Measurements from ENCODE around the gene CEBPA. TPM values are rescaled to one million over a fixed set of nuclear protein-coding genes. Genes with fewer than 3 reads are reported as not detected.

The CEBPA gene
- total and polyA plus RNA-seq, 9 donors: 0.92 to 6.1 (median 3.7) TPM

DNA sequence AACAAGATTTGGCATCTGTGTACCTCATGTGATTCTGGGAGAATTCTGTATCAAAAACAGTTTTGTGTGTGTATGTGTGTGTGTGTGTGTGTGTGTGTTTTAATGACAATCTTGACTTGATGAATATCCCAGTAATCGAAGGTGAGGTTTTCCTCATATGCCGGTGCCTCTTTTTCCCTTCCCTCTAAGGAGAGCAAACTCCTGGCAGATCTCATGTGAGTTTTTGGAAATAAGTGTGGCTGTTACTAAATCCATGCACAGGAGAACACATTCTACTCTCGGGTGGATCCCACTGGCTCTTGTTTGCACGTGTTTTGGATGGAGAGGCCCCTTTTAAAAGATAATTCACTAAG is 42.2 kb upstream of the CEBPA start:
- no peak overlapping the region for H3K27ac ChIP-seq
- 18 to 25% (median 22%) methylated on average over 4 of the region's 4 CpGs for WGBS, 3 donors
- intact Hi-C loops (cut with DNase I): no loop called here
- no peak for DNase-seq
- TF ChIP-seq POLR2A (IDR thresholded peaks at IDR 0.05) (no peak), EP300 (IDR thresholded peaks at IDR 0.05) (no peak)
- TF ChIP-seq, protein P1, sequence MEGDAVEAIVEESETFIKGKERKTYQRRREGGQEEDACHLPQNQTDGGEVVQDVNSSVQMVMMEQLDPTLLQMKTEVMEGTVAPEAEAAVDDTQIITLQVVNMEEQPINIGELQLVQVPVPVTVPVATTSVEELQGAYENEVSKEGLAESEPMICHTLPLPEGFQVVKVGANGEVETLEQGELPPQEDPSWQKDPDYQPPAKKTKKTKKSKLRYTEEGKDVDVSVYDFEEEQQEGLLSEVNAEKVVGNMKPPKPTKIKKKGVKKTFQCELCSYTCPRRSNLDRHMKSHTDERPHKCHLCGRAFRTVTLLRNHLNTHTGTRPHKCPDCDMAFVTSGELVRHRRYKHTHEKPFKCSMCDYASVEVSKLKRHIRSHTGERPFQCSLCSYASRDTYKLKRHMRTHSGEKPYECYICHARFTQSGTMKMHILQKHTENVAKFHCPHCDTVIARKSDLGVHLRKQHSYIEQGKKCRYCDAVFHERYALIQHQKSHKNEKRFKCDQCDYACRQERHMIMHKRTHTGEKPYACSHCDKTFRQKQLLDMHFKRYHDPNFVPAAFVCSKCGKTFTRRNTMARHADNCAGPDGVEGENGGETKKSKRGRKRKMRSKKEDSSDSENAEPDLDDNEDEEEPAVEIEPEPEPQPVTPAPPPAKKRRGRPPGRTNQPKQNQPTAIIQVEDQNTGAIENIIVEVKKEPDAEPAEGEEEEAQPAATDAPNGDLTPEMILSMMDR (IDR thresholded peaks at IDR 0.05): no peak
- no peaks in the 10 kb centered on the region for H3K36me3 ChIP-seq
- H3K4me1 ChIP-seq (ENCODE audit: insufficient read depth): no peaks in the 10 kb centered on the region
- H3K27me3 ChIP-seq: no peaks in the 10 kb centered on the region
- no peak overlapping the region for H3K4me3 ChIP-seq
- no peaks in the 10 kb centered on the region for H3K9me3 ChIP-seq

DNA sequence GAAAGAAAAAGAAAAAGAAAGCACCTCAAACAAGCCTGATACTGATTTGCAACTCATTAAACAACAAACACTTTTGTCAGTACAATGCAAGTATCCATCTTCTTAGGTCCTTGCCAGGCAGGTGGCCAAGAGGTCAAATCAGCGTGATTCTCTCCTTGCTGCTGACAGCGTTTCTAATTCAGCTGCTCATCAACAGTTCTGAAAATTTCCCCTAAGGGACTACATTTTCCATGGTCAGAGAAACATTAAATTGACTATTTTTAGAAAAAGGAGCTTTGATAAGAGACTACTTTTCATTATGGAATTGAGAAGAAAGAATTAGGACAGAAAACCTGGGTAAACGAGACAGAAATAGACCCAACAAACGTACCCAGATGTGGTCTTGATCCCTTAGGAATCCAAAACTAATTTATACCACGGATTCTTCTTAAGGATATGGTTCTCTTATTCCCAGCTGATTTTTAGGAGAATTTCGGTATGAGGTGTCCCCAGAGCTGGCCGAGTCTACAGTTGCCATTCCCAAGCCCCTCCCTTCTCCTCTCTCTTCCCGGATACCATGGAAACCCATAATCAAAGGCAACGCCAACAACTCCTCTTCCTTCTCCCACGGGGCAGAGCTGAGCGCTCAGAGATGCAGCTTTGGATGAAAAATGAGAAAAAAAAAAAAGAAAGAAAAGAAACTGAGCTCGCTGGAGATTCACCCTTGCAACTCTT is 41.7 kb upstream of the CEBPA start:
- TF ChIP-seq, protein P1 (IDR thresholded peaks at IDR 0.05): no peak
- TF ChIP-seq POLR2A (IDR thresholded peaks at IDR 0.05): no peak
- no peak for TF ChIP-seq EP300 (IDR thresholded peaks at IDR 0.05)
- intact Hi-C loops (cut with DNase I): no loop called here
- no peak overlapping the region for H3K4me3 ChIP-seq
- DNase-seq: peak in 1 of 5 donors; percentile 19
- no peaks in the 10 kb centered on the region for H3K9me3 ChIP-seq
- no peaks in the 10 kb centered on the region for H3K36me3 ChIP-seq
- 3 to 7% (median 6%) methylated on average over 12 of the region's 12 CpGs for WGBS, 3 donors
- H3K27ac ChIP-seq: no peak overlapping the region
- H3K4me1 ChIP-seq (ENCODE audit: insufficient read depth): no peaks in the 10 kb centered on the region
- no peaks in the 10 kb centered on the region for H3K27me3 ChIP-seq

- intact Hi-C loops (cut with DNase I): no loop called here
- H3K9me3 ChIP-seq: no peaks in the 10 kb centered on the region
- no peaks in the 10 kb centered on the region for H3K27me3 ChIP-seq
- no peaks in the 10 kb centered on the region for H3K36me3 ChIP-seq
- WGBS, 3 donors: 80 to 91% (median 87%) methylated on average over 2 of the region's 2 CpGs
- TF ChIP-seq, protein P1 (IDR thresholded peaks at IDR 0.05): no peak
- TF ChIP-seq EP300 (IDR thresholded peaks at IDR 0.05) (no peak), POLR2A (IDR thresholded peaks at IDR 0.05) (no peak)
- no peaks in the 10 kb centered on the region for H3K4me1 ChIP-seq (ENCODE audit: insufficient read depth)
- H3K4me3 ChIP-seq: no peak overlapping the region
- DNase-seq: no peak
- H3K27ac ChIP-seq: no peak overlapping the region
Observed at GRCh38 chr19:33343301-33343700, 41.0 kb upstream of the CEBPA start.

DNA sequence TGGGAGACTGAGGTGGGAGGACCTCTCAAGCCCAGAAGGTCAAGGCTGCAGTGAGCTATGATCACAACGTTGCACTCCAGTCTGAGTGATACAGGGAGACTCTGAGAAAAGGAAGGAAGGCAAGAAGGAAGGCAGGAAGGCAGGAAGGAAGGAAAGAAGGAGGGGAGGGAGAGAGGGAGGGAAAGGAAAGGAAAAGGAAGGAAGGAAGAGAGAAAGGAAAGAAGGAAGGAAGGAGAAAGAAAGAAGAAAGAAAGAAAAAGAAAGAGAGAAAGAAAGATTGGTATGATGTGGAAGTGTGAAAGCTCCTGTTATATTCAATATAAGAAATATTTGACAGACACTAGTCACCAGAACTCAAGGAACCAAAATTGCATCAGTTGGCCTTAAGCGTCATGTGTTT is 38.7 kb upstream of the CEBPA start:
- no peak for TF ChIP-seq POLR2A (IDR thresholded peaks at IDR 0.05)
- no peaks in the 10 kb centered on the region for H3K36me3 ChIP-seq
- no peaks in the 10 kb centered on the region for H3K27me3 ChIP-seq
- DNase-seq: no peak
- 40 to 56% (median 54%) methylated on average over 2 of the region's 2 CpGs for WGBS, 3 donors
- no peak overlapping the region for H3K27ac ChIP-seq
- no peaks in the 10 kb centered on the region for H3K4me1 ChIP-seq (ENCODE audit: insufficient read depth)
- intact Hi-C loops (cut with DNase I): no loop called here
- H3K9me3 ChIP-seq: no peaks in the 10 kb centered on the region
- H3K4me3 ChIP-seq: no peak overlapping the region

All from ovary (tissue), 9 donors.